Smooth muscle cell of the brain vasculature (primary cell): ENCODE data around the gene TRAFD1.

Experiments
- DNase-seq: peaks from one replicate; pipeline ENCODE4 v3.0.0-alpha.2; 2012; ENCODE audit warnings: low read depth, low spot score

The TRAFD1 gene

DNA sequence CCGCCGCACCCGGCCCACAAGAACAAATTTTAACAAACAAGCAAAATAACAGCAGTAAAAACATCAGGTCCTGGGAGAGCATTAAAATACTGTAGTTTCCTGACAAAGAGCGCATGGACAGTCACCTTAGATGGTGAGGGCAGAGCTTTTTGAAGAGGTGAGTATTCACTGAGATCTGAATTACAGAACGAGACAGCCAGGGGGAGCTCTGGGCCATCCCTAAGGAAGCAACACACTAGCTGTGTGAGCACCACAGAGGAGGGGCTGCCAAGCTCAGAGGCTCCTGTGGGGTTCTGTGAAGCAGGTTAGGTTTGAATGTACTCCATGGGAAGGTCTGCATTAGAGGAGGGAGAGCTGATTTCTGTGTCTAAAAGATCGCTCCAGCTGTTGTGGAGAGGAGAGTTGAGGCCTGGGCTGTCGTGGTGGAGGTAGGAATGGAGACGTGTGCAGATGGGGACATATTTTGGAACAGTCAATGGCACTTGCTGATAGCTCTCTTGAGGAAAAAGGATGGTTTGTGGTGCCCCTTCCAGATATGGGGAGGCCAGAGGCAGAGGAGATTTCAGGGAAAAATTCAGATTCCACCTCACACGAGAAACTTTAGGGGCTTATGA lies 72.9 kb downstream of the TRAFD1 start:
- peak; percentile 33 for DNase-seq

- DNase-seq: no peak
Measured at GRCh38 chr12:112199136-112199535, 73.8 kb downstream of the TRAFD1 start.
